GM21825 (cell line): Measurements from ENCODE around the gene DEFB118.
"Not testable (repeated sequence)": the region's sequence is repeated elsewhere in the genome, so short reads cannot be mapped to it uniquely, and the experiment has no call there.

ENCODE experiments used
- ATAC-seq: cut with Tn5 transposase; IDR thresholded peaks from one replicate; pipeline ENCODE4 v1.9.1; 2021; ENCODE audit warnings: mild to moderate bottlenecking, moderate library complexity; ENCODE audit not compliant: unreplicated experiment

DEFB118 gene

GRCh38 chr20:31368301-31368700 is at the start of gene DEFB118:
Gene DEFB118 (plus strand): TSS chr20:31368601. CDS start chr20:31368651, 50 bp downstream.
- no peak for ATAC-seq

- ATAC-seq, result no peak
Observed at GRCh38 chr20:31322504-31322903, 45.9 kb upstream of the DEFB118 start.

- no peak for ATAC-seq
Observed at GRCh38 chr20:31330893-31331292, 37.5 kb upstream of the DEFB118 start.

GRCh38 chr20:31341470-31341869 is 26.9 kb upstream of the DEFB118 start:
- ATAC-seq, result no peak

- ATAC-seq, result no peak
Observed at GRCh38 chr20:31355981-31356380, 12.4 kb upstream of the DEFB118 start.

- no peak for ATAC-seq
Observed at GRCh38 chr20:31363295-31363694, 5.1 kb upstream of the DEFB118 start.

GRCh38 chr20:31364272-31364671 is 4.1 kb upstream of the DEFB118 start:
- ATAC-seq, result not testable (repeated sequence)

GRCh38 chr20:31374346-31374745 is 5.9 kb downstream of the DEFB118 start:
- no peak for ATAC-seq

- ATAC-seq, result no peak
Observed at GRCh38 chr20:31390490-31390889, 22.1 kb downstream of the DEFB118 start, which contains the start of gene DEFB119. Gene DEFB119 (minus strand): TSS chr20:31390590. CDS start chr20:31390483, 107 bp downstream.

- ATAC-seq, result no peak
Observed at GRCh38 chr20:31392836-31393235, 24.4 kb downstream of the DEFB118 start.

- ATAC-seq, result no peak
Observed at GRCh38 chr20:31394900-31395299, 26.5 kb downstream of the DEFB118 start.

GRCh38 chr20:31403886-31404285 is 35.5 kb downstream of the DEFB118 start:
- no peak for ATAC-seq

- no peak for ATAC-seq
Observed at GRCh38 chr20:31406115-31406514, 37.7 kb downstream of the DEFB118 start, which contains the start of gene DEFB121. Gene DEFB121 (minus strand): TSS chr20:31406215. CDS start chr20:31406152, 63 bp downstream.

GRCh38 chr20:31410011-31410410 is 41.6 kb downstream of the DEFB118 start:
- ATAC-seq, result no peak

GRCh38 chr20:31414381-31414780 is 46.0 kb downstream of the DEFB118 start:
- no peak for ATAC-seq

GRCh38 chr20:31415653-31416052 is 47.3 kb downstream of the DEFB118 start:
- no peak for ATAC-seq

- ATAC-seq, result no peak
Observed at GRCh38 chr20:31418307-31418706, 49.9 kb downstream of the DEFB118 start.
